MCF 10A (cell line): ENCODE data around the gene AKR7A2. TPM values are rescaled to one million over a fixed set of nuclear protein-coding genes. Genes with fewer than 3 reads are reported as not detected.

Experiments
- BruUV-seq: library from RNA; stranded (reverse); fragments of 400-500 nt; replicated peaks from 2 replicates; lab custom pipeline; 2021; lab: Mats Ljungman, UMichigan
- CTCF ChIA-PET: fragments of 300-600 bp; sonication (Branson Sonifier 250); formaldehyde crosslinking; extraction: SDS; loops from one replicate; lab custom pipeline; 2021; ENCODE audit warnings: antibody characterized with exemption, inconsistent platforms; lab: Yijun Ruan, JAX
- POLR2A ChIA-PET: fragments of 300-600, 350-650 bp; sonication (Branson Sonifier 250); formaldehyde crosslinking; extraction: SDS; loops from one replicate; lab custom pipeline; 2020; ENCODE audit warnings: antibody characterized with exemption, inconsistent platforms; lab: Yijun Ruan, JAX
- DNase-seq: peaks from one replicate; pipeline ENCODE4 v3.0.0-alpha.2; 2018; ENCODE audit not compliant: unreplicated experiment
- H3K27ac Mint-ChIP-seq: one replicate; pipeline ENCODE4 v1.8.0; 2022; ENCODE audit warnings: mild to moderate bottlenecking, low read depth, mixed read lengths; ENCODE audit not compliant: unreplicated experiment
- H3K27me3 Mint-ChIP-seq: one replicate; pipeline ENCODE4 v1.8.0; 2022; ENCODE audit warnings: mixed read lengths; ENCODE audit not compliant: insufficient read depth, unreplicated experiment
- H3K36me3 Mint-ChIP-seq: one replicate; pipeline ENCODE4 v1.8.0; 2022; ENCODE audit warnings: mild to moderate bottlenecking, moderate library complexity, mixed read lengths; ENCODE audit not compliant: insufficient read depth, unreplicated experiment
- H3K4me1 Mint-ChIP-seq: one replicate; pipeline ENCODE4 v1.8.0; 2022; ENCODE audit warnings: mixed read lengths; ENCODE audit not compliant: insufficient read depth, unreplicated experiment
- H3K4me3 Mint-ChIP-seq: one replicate; pipeline ENCODE4 v1.8.0; 2022; ENCODE audit warnings: mild to moderate bottlenecking, moderate library complexity, mixed read lengths; ENCODE audit not compliant: unreplicated experiment
- H3K9me3 Mint-ChIP-seq: one replicate; pipeline ENCODE4 v1.8.0; 2022; ENCODE audit warnings: mixed read lengths; ENCODE audit not compliant: unreplicated experiment
- intact Hi-C: fragments of 100-400 bp; cut with micrococcal nuclease; formaldehyde crosslinking; loops from 2 replicates; pipeline ENCODE4 v1.14.1; 2022
- total RNA-seq: library from RNA; stranded (reverse); gene quantifications from 2 replicates; pipeline ENCODE4 v1.2.3, GENCODE V29; 2022
- TF ChIP-seq, protein P1 (sequence below): fragments of 200-600 bp; IDR thresholded peaks from one replicate; pipeline ENCODE4 v1.8.0; 2022; ENCODE audit warnings: antibody characterized with exemption, mild to moderate bottlenecking; ENCODE audit not compliant: unreplicated experiment

The AKR7A2 gene
- total RNA-seq, 1 experiment from 2014 or later = 28.7 TPM

DNA sequence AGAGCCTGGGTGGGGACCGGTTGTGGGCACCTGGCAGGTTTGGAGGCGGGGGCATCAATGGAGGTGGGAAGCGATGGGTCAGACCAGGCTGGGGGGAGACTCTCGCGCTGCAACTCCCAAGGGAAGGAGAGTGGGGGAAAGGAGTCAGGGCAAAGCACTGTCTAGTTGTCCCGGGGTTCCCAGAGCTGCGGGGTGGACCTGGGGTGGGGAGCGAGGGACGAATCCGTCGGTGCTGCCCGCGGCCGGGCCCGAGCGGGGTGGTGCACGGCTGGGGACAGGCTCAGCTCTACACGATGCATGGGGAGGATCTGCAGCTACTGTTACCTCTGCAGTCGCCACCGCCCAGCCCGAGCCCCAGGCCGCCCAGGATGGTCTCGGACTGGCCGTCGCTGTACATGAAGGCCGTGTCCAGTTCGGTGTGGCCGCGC is 427 bp downstream of the AKR7A2 start:
- H3K4me1 Mint-ChIP-seq = peaks cover 27% of the 10 kb centered on the region
- peaks cover 10% of the 10 kb centered on the region for H3K36me3 Mint-ChIP-seq
- H3K9me3 Mint-ChIP-seq = no peaks in the 10 kb centered on the region
- intact Hi-C loops = no loop called here
- TF ChIP-seq, protein P1, sequence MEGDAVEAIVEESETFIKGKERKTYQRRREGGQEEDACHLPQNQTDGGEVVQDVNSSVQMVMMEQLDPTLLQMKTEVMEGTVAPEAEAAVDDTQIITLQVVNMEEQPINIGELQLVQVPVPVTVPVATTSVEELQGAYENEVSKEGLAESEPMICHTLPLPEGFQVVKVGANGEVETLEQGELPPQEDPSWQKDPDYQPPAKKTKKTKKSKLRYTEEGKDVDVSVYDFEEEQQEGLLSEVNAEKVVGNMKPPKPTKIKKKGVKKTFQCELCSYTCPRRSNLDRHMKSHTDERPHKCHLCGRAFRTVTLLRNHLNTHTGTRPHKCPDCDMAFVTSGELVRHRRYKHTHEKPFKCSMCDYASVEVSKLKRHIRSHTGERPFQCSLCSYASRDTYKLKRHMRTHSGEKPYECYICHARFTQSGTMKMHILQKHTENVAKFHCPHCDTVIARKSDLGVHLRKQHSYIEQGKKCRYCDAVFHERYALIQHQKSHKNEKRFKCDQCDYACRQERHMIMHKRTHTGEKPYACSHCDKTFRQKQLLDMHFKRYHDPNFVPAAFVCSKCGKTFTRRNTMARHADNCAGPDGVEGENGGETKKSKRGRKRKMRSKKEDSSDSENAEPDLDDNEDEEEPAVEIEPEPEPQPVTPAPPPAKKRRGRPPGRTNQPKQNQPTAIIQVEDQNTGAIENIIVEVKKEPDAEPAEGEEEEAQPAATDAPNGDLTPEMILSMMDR = no peak
- peak; percentile 18 for DNase-seq
- peak overlapping the region; percentile 59 for H3K27ac Mint-ChIP-seq
- H3K4me3 Mint-ChIP-seq = peak overlapping the region; percentile 77
- BruUV-seq = no TSS peak
- no peaks in the 10 kb centered on the region for H3K27me3 Mint-ChIP-seq
- CTCF ChIA-PET = interaction anchor here (0.6 kb wide), 1 partner anchor 100 kb away, joined by 3 read pairs; no protein-coding TSS in a partner anchor
- POLR2A ChIA-PET = interaction anchor here (0.6 to 3.9 kb wide), 15 partner anchors 18 to 1725 kb away, joined by 3 to 24 read pairs (median 4); partner anchors contain the start of genes EMC1 and MRTO4

GRCh38 chr1:19310720-19311502 is 1.0 kb downstream of the AKR7A2 start:
- TSS peak; percentile 42 for BruUV-seq
- Mint-ChIP-seq H3K27me3 (no peaks in the 10 kb centered on the region), H3K27ac (peak overlapping the region; percentile 59), H3K36me3 (peaks cover 16% of the 10 kb centered on the region), H3K4me1 (peaks cover 27% of the 10 kb centered on the region), H3K4me3 (peak overlapping the region; percentile 77), H3K9me3 (no peaks in the 10 kb centered on the region)
- no peak for DNase-seq
- TF ChIP-seq, protein P1 = no peak
- POLR2A ChIA-PET = interaction anchor here (0.6 to 3.9 kb wide), 11 partner anchors 16 to 1725 kb away, joined by 3 to 24 read pairs (median 4); partner anchors contain the start of genes EMC1 and MRTO4
- intact Hi-C loops = no loop called here
- CTCF ChIA-PET = interaction anchor here (0.6 kb wide), 1 partner anchor 100 kb away, joined by 3 read pairs; no protein-coding TSS in a partner anchor

GRCh38 chr1:19310061-19310460 is 1.9 kb downstream of the AKR7A2 start:
- DNase-seq = no peak
- H3K27me3 Mint-ChIP-seq = no peaks in the 10 kb centered on the region
- no TSS peak for BruUV-seq
- intact Hi-C loops = no loop called here
- peaks cover 25% of the 10 kb centered on the region for H3K36me3 Mint-ChIP-seq
- ChIA-PET POLR2A (interaction anchor here (0.6 to 3.9 kb wide), 3 partner anchors 14 to 166 kb away, joined by 3 to 24 read pairs (median 3); partner anchors contain the start of genes EMC1 and MRTO4), CTCF (interaction anchor here (0.7 kb wide), 1 partner anchor 170 kb away, joined by 3 read pairs; no protein-coding TSS in a partner anchor)
- H3K4me1 Mint-ChIP-seq = peaks cover 27% of the 10 kb centered on the region
- no peaks in the 10 kb centered on the region for H3K9me3 Mint-ChIP-seq
- no peak overlapping the region for H3K27ac Mint-ChIP-seq
- TF ChIP-seq, protein P1 = no peak
- no peak overlapping the region for H3K4me3 Mint-ChIP-seq
